Measurements from ENCODE around the gene MINDY4. TPM values are rescaled to one million over a fixed set of nuclear protein-coding genes. Genes with fewer than 3 reads are reported as not detected.

MINDY4 gene
- total RNA-seq, 1 experiment from 2014 or later = 3.5 TPM

GRCh38 chr7:30930621-30931020, 159.4 kb downstream of the MINDY4 start:
- DNase-seq (ENCODE audit: low spot score) = no peak

GRCh38 chr7:30931161-30931928, 160.1 kb downstream of the MINDY4 start:
- no peak for DNase-seq (ENCODE audit: low spot score)

- DNase-seq (ENCODE audit: low spot score) = no peak
Observed at GRCh38 chr7:30931929-30932540, 160.8 kb downstream of the MINDY4 start.

- no peak for DNase-seq (ENCODE audit: low spot score)
Observed at GRCh38 chr7:30932562-30932961, 161.3 kb downstream of the MINDY4 start.

GRCh38 chr7:30933124-30933974, 162.1 kb downstream of the MINDY4 start:
- DNase-seq (ENCODE audit: low spot score) = no peak

GRCh38 chr7:30934225-30934624, 163.0 kb downstream of the MINDY4 start:
- DNase-seq (ENCODE audit: low spot score) = no peak

- no peak for DNase-seq (ENCODE audit: low spot score)
Observed at GRCh38 chr7:30934732-30935568, 163.7 kb downstream of the MINDY4 start.

- no peak for DNase-seq (ENCODE audit: low spot score)
Observed at GRCh38 chr7:30935569-30935877, 164.3 kb downstream of the MINDY4 start.

- DNase-seq (ENCODE audit: low spot score) = peak; percentile 29
Observed at GRCh38 chr7:30936650-30937245, 165.5 kb downstream of the MINDY4 start.

- DNase-seq (ENCODE audit: low spot score) = peak; percentile 88
Observed at GRCh38 chr7:30937416-30937815, 166.2 kb downstream of the MINDY4 start.

GRCh38 chr7:30938435-30939316, 167.5 kb downstream of the MINDY4 start:
- peak; percentile 95 for DNase-seq (ENCODE audit: low spot score)

- DNase-seq (ENCODE audit: low spot score) = peak; percentile 75
Observed at GRCh38 chr7:30941582-30942323, 170.5 kb downstream of the MINDY4 start.

Other genes with a start within 250 kb of the MINDY4 start
- 140 and 145 TPM in 2 replicates for gene GARS1, start 176.5 kb upstream of the MINDY4 start, total RNA-seq (2014; rRNA removed; shearing (Covaris generic))
- not detected in 2 replicates for gene CRHR2, start 89.0 kb upstream of the MINDY4 start, total RNA-seq (2014; rRNA removed; shearing (Covaris generic))
- not detected in 2 replicates for gene INMT, start 19.3 kb upstream of the MINDY4 start, total RNA-seq (2014; rRNA removed; shearing (Covaris generic))
- 8.2 and 9.8 TPM in 2 replicates for gene AQP1, start 140.4 kb downstream of the MINDY4 start, total RNA-seq (2014; rRNA removed; shearing (Covaris generic))
- not detected in 2 replicates for gene GHRHR, start 192.5 kb downstream of the MINDY4 start, total RNA-seq (2014; rRNA removed; shearing (Covaris generic))

Measured in HT-29 (cell line).